ENCODE results near the gene MACROD2.

Gene MACROD2

DNA sequence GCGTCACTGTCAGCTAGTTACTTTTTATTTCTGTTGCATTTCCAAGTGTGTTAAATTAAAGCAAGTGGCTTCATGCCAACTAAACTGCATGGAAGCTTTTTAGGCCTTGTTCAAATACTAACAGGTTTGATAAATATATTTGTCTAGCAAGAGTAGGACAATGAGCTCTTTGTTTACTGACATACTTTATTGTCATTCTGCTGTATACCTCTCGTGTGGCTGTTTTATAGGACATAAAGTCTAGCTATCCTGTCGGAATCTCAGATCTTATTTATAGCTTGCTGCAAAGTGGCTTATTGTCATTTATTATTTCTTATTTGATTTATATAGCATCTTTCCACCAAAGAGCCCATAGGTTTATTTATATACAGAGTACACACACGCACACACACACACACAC lies 1866.9 kb downstream of the MACROD2 start:
- DNase-seq = no peak

DNA sequence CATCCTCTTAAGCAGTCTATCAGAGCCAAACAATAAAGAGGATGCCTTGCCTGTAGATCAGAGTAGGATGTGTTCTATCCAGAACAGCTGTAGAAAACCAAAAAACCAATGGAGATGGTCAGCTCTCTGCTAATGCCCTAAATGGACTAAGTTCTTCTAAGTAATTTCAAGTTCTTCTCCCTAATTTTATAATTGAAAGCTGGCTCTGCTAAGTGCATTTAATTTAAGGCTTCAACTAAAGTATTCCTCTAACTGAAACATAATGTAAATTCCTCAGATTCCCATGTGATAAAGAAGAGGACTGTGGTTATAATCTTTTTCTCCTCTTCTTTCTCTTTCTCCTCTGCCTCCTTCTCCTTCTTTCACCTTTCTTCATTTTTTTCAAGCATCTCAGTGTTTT lies 1868.4 kb downstream of the MACROD2 start:
- DNase-seq = no peak

DNA sequence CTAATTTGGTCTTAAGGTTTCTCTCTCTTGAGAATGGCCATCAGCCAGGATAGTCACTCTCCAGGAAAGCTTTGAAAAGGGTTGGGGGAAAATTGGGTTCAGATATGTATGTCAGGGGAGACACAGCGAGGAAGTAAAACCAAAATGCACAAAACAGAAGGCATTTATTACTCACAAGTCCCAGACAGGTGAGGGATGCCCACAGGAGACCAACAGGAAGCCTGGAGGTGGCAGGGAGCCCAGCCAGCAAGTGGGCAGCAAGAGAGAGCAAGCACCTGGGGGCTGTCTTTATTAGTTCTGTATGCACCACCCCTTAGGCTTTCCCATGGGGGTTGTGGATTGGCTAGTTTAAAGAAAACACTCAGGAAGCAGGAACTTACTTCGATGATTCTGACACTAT lies 1870.2 kb downstream of the MACROD2 start:
- DNase-seq = no peak

DNA sequence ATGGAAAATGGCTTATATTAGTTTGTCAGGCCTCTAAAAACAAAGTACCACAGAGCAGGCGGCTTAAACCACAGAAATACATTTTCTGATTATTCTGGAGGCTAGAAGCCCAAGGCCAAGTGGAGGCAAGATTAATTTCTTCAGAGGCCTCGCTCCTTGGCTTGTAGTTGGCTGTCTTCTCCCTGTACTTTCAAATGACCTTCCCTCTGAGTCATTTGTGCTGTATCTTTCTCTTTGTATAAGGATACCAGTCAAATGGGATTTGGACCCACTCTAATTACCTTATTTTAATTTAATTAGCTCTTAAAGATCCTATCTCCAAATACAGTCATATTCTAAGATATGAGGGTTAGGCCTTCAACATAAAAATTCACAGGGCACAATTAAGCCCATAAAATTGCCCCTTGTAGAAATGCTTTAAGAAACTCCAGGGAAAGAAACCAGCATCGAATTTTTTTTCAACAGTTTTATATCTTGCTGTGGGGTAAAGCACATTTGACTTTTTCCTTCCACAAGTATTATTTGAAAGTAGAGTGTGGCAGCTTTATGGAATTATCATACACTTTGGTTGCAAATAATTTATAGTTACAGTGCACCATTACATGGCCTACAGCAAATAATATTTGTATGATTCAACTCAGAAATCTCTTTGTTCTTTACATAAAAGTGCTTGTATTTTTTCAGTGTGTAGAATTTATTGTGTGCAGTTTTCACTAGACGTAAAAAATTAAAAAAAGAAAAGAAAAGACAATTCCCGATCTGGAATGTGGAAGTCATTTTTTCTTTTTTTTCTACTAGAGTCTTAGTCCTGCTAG lies 1871.8 kb downstream of the MACROD2 start:
- no peak for DNase-seq

DNA sequence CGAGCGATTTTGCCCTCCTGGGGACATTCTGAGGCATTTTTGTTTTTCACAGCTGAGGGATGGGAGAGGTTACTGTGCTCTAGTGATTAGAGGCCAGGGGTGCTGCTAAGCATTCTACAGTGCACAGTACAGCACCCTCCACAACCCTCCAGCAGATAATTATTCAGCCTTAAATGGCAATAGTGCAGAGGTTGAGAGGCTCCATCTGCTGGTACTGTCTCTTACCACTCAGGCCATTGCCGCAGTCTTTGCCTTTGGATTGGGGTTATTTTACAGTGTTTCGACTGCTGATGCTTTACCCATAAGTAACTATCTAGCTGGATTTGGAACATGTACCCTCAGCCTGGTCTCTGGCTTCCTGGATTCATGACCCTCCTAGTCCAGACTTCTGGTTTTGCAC lies 1872.6 kb downstream of the MACROD2 start:
- DNase-seq = no peak

DNA sequence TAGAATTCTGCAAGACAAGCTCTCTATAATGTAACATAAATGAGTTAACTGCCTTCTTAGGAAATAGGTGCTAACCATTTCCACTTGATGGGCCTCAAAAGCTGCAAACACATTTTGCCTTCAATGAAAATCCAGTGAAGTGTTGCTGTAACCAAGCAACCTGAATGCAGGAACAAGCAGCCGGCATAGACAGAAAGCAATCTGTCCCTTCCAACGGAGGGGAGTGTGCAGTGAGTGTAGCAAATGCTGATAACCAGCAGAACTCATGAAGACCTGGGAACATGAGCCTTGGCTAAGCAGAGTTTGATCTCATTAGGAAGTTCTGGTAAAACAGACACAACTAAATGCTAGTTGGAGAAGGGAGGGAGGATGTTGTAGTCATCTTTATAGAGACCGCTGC lies 1880.1 kb downstream of the MACROD2 start:
- DNase-seq = no peak

DNA sequence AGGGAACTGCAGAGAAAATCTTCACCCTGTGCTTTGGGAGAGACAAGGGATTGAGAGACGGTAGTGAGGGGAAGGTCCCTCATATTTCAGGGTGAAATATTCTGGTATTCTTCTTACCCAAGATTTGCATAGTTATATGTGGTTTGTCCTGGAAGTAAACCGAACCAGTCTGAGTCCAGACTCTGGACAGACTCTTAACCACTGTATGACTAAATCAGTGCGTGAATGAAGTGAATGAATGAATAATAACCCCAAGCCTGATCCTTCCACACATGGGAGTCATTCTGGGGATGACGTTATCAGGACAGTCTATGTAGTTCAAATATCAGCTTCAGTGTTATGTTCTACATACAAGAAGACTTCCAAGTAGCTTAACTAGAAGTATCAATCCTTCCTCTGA lies 1887.2 kb downstream of the MACROD2 start:
- DNase-seq = no peak

DNA sequence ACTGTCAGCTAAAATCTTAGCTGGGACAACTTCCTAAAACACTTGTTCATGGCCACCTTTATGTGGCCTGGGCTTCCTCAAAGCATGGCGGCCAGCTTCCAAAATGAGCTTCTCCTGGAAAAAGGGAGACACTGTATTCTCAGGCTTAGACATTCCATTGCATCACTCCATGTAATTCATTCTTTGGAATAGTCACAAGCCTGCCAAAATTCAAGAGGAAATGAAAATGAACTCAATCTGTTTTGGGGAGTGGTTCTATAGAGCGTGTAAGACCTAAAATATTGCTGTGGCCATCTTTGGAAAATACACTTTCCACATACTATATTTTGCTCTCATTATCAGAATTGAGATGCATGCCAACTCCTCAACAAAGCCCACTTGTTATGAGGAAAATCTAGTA lies 1890.9 kb downstream of the MACROD2 start:
- no peak for DNase-seq

DNA sequence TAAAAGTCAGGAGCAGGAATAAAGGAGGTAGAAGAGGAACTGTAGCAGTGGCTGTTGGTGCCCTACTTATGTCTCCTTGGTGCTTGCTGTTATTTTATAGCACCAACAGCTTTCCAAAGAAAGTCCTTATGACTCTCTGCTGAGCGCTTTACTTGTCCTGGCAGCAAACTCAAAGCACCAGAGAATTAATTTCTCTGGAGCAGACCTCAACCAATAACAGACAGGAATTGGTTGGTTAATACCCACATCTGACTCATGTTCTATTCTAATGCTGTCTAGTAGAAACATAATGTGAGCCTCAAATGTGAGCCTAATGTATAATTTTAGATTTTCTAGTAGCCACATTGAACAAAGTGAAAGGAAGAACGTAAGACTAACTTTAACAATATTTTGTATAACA lies 1892.1 kb downstream of the MACROD2 start:
- DNase-seq = no peak

DNA sequence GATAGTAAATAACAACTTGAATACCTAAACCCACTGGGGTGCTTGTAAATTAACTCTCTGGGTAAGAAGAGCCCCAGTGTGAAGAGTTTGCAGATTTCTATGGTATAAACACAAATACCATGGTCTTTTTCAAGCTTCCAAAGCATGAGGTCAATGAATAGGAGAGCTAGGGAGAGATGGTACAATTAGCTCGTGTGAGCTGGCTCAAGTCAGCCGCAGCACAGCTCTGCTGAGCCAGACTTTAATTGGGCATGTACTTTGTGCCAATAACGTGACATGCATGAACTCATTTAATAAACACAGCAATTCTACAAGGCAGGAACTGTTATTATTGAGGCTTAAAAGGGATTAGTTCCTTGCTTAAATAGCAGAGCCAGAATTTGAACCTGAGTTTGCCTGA lies 1893.7 kb downstream of the MACROD2 start:
- no peak for DNase-seq

DNA sequence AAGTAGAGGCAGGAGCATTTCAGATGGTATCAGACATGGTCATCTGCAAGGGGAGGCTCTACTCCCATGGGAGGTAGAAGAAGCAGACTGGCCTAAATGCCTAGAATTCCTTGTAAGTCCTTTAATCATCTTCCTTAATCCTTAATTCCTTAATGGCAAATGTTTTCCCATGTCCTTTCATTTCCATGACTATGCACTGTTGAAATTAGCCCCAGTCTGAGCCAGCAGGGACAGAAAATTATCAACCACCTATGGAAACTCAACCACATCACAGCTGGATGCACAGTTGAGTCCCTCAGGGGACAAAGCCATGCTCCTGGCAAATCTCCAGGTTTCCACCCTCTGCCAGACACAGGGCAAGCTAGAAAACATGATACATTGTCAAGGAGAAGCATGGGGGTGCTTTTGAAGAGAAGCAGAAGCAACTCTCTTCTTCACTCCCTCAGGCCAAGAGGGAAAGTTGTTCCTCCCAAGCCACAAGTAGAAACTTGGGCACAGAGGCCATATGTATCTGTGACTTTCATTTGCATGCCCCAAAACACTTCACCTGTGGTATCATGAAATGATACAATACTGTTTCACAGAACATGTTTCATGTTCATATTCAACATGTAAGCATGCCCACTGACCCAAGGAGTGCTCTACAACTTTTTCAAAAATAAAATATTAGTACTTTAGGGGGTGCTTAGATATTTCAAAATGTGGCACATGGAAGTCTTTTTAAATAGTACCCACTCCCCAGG lies 1894.4 kb downstream of the MACROD2 start:
- DNase-seq = no peak

DNA sequence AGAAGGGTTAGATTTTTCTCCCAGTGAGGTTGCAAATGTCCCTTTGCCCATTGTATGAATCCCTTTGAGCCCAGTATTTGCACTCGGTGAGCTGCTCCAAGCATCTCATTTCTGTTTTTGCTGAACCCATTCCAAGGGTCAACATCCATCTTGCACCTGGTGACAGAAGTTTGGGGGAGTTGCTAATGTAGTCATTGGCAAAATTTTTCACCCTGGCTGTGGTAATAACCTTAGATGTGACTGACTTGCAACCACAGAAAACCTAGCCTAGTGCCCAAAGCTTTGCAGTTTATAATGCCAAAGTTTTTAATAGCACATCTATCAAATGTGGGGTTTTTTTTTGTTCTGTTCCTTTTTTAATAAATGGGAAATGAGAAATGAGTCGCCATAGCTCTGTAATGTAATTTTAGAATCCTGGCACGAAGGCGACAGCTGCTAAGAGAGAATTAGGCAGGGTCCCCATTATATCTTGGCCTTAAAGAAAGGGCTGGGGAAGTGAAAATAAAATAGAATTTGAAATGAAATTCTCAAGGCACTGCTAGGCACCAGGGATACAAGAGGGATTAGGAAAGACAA lies 1895.2 kb downstream of the MACROD2 start:
- no peak for DNase-seq

DNA sequence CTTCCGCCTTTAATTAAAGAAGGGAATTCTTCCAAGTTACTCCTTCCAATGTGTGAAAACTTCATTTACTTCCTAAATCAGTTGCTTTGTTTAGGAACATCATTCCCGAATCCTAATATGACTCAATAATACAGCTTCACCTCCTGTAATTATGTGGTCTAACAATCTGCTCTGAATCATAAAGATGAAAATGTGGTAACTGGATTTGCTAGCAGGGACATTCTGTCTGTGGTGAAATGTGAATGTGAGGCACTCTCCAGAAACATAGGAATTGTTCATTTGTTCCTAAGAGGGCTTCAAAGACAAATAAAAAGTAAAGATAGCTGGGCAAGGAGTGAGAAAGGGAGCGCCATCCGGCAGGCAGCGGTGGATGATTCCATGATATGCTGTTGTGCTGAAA lies 1899.8 kb downstream of the MACROD2 start:
- no peak for DNase-seq

DNA sequence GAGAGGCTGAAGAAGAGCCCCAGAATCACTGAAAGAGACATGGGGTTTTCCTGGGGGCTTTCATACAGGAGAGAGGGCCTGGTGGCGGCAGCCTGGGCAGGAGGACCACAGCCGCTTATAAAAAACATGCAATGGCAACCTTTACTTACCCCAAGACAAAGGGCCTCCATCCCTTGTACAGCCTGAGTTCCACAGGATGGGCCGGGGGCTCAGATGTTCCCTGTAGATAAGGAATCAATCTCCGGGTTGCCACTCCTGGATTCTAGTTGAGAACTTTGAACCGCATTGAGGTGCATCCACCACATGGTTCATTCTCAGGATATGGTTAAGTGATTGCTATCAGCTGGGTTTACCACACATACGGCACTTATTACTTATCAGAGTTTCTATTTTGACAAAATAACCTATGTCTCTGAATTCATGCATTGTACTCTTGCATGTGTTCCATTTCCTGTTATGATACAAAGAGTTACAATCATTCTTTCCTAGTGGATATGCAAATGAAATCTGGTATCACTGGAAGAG lies 1900.3 kb downstream of the MACROD2 start:
- peak; percentile 3 for DNase-seq

DNA sequence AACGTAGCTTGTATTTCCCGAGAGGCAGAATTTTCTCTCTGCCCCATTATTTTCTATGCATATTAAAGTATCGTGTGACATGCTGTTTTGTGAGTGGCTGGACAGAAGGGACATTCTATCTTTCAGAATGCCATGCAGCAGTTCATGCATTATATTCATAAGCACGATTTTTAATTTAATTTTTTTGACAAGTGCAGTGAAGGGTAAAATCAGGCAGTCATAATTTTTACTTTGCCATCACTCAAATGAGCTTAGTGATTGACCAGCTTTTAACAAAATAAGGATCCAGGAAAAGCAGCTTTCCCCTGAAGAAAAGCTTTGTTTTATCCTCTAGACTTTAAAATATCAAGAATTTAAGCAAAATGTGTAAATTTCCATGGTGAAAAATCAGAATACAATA lies 1904.7 kb downstream of the MACROD2 start:
- DNase-seq = no peak

DNA sequence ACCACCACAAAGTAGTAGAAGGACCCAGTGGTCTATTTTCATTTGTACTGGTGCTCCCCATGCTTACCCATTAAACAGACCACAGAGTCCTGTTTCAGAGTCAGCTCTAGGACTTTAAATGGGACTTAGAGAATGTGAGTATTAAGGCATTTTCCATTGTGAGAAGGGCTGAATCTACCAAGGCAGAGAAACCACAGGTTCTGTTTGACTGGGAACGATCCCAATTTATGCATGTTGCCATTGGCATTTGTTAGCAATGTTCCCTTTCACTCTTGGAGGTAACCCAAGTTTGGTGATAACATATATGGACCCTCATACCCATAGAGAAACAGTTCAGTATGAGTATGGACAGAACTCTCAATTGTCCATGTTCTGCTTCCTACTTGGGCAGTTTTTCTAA lies 1905.1 kb downstream of the MACROD2 start:
- DNase-seq = no peak

DNA sequence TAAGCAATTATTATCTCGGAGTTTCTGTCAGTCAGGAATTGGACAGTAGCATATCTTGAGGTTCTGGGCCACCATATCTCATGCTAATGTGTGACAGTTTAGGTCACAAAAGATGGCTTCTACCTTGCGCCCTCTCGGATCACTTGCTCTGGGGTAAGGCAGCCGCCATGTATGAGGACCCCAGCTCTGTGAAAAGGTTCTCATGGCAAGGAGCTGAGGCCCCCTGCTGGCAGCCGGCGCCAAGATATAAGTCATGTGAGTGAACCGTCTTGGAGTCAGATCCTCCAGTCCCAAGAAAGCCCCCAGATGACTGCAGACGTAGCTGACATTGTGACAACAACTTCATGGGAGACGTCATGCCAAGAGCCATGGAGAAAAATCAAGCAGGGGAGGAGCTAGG lies 1907.2 kb downstream of the MACROD2 start:
- no peak for DNase-seq

DNA sequence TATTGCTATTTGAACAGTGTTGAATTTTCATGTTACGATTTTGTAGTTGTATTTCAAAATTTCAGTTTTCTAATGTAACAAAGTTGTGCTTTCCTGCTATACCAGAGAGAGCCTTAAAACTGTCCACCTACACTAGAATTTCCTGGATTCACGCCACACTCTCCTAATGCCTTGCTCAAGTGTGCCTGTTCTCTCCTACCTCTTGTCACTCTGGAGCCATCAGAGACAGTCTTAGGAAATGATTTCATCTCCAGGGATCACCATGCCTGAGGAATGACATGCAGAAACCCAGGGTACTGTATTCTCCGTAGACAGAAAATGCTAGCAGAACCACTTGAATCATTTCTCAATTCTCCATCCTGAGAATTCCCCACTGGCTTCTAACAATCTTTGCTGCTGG lies 1910.3 kb downstream of the MACROD2 start:
- DNase-seq = no peak

DNA sequence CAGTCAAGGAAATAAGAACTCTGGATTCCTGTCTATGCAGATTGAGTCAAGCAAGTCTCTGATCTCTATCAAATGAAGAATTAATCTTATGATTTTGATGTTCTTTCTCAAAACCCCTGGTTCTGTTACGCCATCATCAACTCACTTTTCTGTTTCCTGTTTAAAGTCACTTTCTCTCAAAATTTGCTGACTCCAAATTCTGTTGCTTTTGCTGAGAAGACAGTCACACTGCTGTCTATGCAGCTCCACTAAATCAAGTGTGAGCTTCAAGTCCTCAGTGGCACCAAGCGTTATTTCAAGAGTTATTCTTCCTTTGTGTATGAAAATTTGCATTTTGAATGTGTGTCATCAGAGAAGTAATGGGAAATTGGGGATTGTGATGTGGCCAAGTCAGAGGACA lies 1914.7 kb downstream of the MACROD2 start:
- DNase-seq = no peak

DNA sequence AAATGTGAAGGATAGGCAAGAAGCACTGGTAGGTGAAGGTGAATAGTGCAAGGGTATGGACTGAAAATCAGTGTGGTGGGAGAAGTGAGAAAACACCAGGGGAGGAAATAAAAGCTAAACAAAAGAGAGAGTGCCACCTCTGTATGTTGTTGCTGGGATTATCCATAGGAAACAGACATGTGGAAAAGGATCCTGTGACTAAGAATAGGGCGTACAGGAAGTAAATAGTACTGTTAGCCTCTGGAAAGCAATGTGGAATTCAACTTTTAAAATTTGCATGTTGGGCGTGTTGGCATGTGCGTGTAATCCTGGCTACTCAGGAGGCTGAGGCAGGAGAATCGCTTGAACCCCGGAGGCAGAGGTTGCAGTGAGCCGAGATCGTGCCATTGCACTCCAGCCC lies 1916.3 kb downstream of the MACROD2 start:
- DNase-seq = no peak

DNA sequence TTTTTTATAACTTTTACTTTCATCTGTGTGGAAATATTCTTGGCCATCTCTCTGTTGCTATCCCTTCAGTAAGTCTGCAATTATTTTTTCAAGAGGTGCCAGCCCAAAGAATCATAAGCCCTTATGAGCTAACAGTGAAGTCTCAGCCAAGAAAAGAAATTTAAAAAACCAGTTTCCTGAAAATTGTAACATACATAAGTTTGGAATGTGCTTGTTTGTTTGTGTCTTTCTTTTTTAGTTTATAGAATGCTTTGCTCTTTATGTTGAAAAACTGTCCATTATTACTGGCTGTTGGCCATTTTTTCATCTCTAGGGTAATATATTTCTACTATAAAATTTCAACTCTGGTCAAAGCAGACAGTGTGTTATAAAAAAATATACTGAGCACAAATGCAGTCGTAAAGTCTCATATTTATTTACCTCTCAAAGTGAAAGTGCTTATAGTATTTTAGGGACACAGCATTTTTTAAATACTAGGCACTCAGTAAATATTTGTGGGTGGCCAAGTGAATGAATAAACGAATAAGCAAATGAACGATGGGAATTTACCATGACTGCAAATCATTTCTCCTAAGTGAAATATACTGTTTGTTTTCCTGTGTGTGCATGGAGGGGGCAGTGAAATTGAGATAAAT lies 1918.2 kb downstream of the MACROD2 start:
- no peak for DNase-seq

DNA sequence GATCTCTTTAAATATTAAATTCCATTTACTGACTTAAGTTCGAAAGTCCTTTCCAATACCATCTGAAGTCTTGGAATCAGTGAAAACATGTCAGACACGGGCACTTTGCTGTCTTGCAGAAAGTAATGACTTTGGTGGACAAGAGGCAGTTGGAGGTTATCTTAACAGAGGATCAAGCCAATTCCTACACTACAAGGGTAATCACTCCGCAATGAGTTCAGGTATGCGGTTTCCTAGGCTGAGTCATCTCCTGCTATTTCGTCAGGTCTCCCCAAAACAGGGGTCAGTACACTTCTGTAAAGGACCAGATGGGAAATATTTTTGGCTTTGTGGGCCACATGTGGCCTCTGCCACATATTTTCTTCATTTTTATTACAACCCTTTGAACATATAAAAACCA lies 1921.3 kb downstream of the MACROD2 start:
- DNase-seq = no peak

DNA sequence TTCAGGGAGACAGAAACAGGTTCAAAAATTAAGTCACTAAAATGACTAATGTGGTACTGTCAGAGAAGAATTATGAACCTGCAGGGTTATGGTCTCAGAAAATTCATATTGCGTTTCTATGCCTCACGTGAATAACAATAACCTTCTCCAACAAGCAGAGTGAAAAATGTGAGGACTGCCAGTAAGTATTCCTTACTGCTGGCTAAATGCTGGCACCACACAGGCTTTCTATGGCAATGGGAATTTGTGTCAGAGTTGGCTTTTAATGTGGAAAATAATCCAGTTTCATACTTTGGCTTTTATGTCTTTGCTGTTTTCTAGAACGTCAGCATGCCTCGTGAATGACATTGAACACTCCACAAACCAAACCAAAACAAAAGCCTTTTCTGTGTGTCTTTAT lies 1922.0 kb downstream of the MACROD2 start:
- DNase-seq = no peak

DNA sequence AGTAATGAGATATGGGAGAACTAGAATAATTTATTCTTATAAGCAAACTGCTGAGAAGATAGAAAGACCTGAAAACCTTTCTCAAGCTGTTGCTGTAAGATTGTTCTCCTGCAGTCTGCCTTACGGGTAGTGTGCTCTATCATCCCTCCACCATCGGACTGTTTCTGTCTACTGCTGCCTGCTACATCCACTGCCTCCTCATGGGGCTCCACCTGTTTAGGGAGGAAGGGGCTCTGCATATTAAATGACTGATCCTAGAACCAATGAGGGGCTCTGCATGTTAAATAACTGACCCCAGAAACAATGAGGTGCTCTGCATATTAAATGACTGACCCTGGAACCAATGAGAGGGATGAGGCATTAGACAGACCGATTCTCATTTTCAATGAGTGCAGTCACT lies 1923.3 kb downstream of the MACROD2 start:
- DNase-seq = no peak
